CD14-positive monocyte (primary cell): ENCODE data around the gene CABP1. TPM values are rescaled to one million over a fixed set of nuclear protein-coding genes. Genes with fewer than 3 reads are reported as not detected.
"Not testable (repeated sequence)": the region's sequence is repeated elsewhere in the genome, so short reads cannot be mapped to it uniquely, and the experiment has no call there.

Experiments used
- DNase-seq, 3 donors: peaks; one replicate each; pipeline ENCODE4 v3.0.0-alpha.2; 2011 to 2022
- H2AFZ ChIP-seq: 2 replicates; pipeline ENCODE4 v1.6.0; 2012; ENCODE audit warnings: mild to moderate bottlenecking, low read depth, low read length, inconsistent platforms; ENCODE audit not compliant: insufficient read depth, poor library complexity, severe bottlenecking
- H3K27ac ChIP-seq, 2 donors: 1 replicate in 1 of 2; 2 replicates in 1 of 2; pipeline ENCODE4 v1.5.1; 2012 to 2013; ENCODE audit warnings: low read length in 2 of 2, control low read depth in 1 of 2, inconsistent platforms in 1 of 2, low read depth in 1 of 2, mild to moderate bottlenecking in 1 of 2
- H3K27me3 ChIP-seq, 2 donors: one replicate each; pipeline versions ENCODE4 v1.6.0 to v1.6.1; 2011 to 2013; ENCODE audit warnings: low read length in 2 of 2; ENCODE audit not compliant: control insufficient read depth in 2 of 2, insufficient read depth in 2 of 2
- H3K36me3 ChIP-seq, 2 donors: replicated peaks in 1 of 2; 1 replicate in 1 of 2; 2 replicates in 1 of 2; pipeline versions ENCODE4 v1.5.1 to v1.6.1; 2012 to 2013; ENCODE audit warnings: low read length in 2 of 2, control low read depth in 1 of 2, inconsistent platforms in 1 of 2, mild to moderate bottlenecking in 1 of 2; ENCODE audit not compliant: insufficient read depth in 2 of 2, control insufficient read depth in 1 of 2
- H3K4me1 ChIP-seq, 2 donors: 1 replicate in 1 of 2; 2 replicates in 1 of 2; pipeline versions ENCODE4 v1.5.1 to v1.6.1; 2012 to 2013; ENCODE audit warnings: low read length in 2 of 2, control low read depth in 1 of 2, inconsistent platforms in 1 of 2, mild to moderate bottlenecking in 1 of 2, moderate library complexity in 1 of 2; ENCODE audit not compliant: insufficient read depth in 2 of 2, control insufficient read depth in 1 of 2
- H3K4me2 ChIP-seq: replicated peaks from 2 replicates; pipeline ENCODE3; 2012; ENCODE audit warnings: low read length, moderate library complexity, mild to moderate bottlenecking; ENCODE audit not compliant: poor library complexity, severe bottlenecking; ENCODE audit errors: extremely low read depth
- H3K4me3 ChIP-seq, 3 experiments: fragments of 200-600 bp in 1 of 3; sonication (generic) in 1 of 3; replicated peaks in 1 of 3; 1 replicate in 2 of 3; 2 replicates in 1 of 3; pipeline ENCODE4 v1.5.1; 2011 to 2013; ENCODE audit warnings: low read length in 3 of 3, mild to moderate bottlenecking in 3 of 3, control low read depth in 2 of 3, low read depth in 2 of 3, inconsistent platforms in 1 of 3, moderate library complexity in 1 of 3
- H3K79me2 ChIP-seq: 2 replicates; pipeline ENCODE4 v1.6.0; 2012; ENCODE audit warnings: mild to moderate bottlenecking, control low read depth, inconsistent platforms, low read length, moderate library complexity; ENCODE audit not compliant: insufficient read depth
- H3K9ac ChIP-seq: 2 replicates; pipeline ENCODE4 v1.6.0; 2017; ENCODE audit warnings: low read length, mild to moderate bottlenecking; ENCODE audit not compliant: insufficient read depth, poor library complexity, severe bottlenecking
- H3K9me3 ChIP-seq, 2 donors: replicated peaks in 1 of 2; 1 replicate in 1 of 2; 2 replicates in 1 of 2; pipeline versions ENCODE4 v1.5.1 to v1.6.1; 2012 to 2013; ENCODE audit warnings: low read length in 2 of 2, control low read depth in 1 of 2; ENCODE audit not compliant: control insufficient read depth in 1 of 2, insufficient read depth in 1 of 2
- H4K20me1 ChIP-seq: 2 replicates; pipeline ENCODE4 v1.6.0; 2012; ENCODE audit warnings: mild to moderate bottlenecking, low read length, control low read depth, moderate library complexity; ENCODE audit not compliant: insufficient read depth
- H3K27ac Mint-ChIP-seq, 7 donors: one replicate each; pipeline ENCODE4 v1.8.0; 2020; ENCODE audit warnings: mild to moderate bottlenecking in 7 of 7, mixed read lengths in 7 of 7, moderate library complexity in 6 of 7, inconsistent platforms in 2 of 7
- H3K27me3 Mint-ChIP-seq, 3 donors: one replicate each; pipeline ENCODE4 v1.8.0; 2021 to 2022; ENCODE audit warnings: low read depth in 3 of 3, mild to moderate bottlenecking in 3 of 3, mixed read lengths in 3 of 3, moderate library complexity in 3 of 3, inconsistent platforms in 1 of 3
- H3K36me3 Mint-ChIP-seq, 2 donors: one replicate each; pipeline ENCODE4 v1.8.0; 2020; ENCODE audit warnings: mixed read lengths in 2 of 2, inconsistent platforms in 1 of 2, mild to moderate bottlenecking in 1 of 2
- H3K4me1 Mint-ChIP-seq: one replicate; pipeline ENCODE4 v1.8.0; 2020; ENCODE audit warnings: mild to moderate bottlenecking, mixed read lengths
- H3K4me3 Mint-ChIP-seq, 2 donors: one replicate each; pipeline ENCODE4 v1.8.0; 2020; ENCODE audit warnings: mild to moderate bottlenecking in 2 of 2, mixed read lengths in 2 of 2, moderate library complexity in 1 of 2
- H3K9me3 Mint-ChIP-seq, 7 donors: one replicate each; pipeline ENCODE4 v1.8.0; 2020 to 2022; ENCODE audit warnings: mixed read lengths in 7 of 7, mild to moderate bottlenecking in 6 of 7, moderate library complexity in 6 of 7, inconsistent platforms in 2 of 7
- CTCF ChIP-seq: fragments of 200-600 bp; IDR thresholded peaks from one replicate; pipeline ENCODE4 v1.8.0; 2022; ENCODE audit warnings: antibody characterized with exemption, mild to moderate bottlenecking
- WGBS: methylation state at CpG from one replicate; pipeline ENCODE4 v1.1.5; 2013; ENCODE audit warnings: missing lambda C conversion rate; ENCODE audit not compliant: insufficient coverage; 5-methylcytosine and 5-hydroxymethylcytosine counted together
- intact Hi-C, 2 donors: fragments of 100-400 bp; cut with micrococcal nuclease; formaldehyde crosslinking; loops; one replicate each; pipeline versions ENCODE4 v1.15.0 to v1.15.1; 2023
- polyA plus RNA-seq, 3 donors: library from polyadenylated mRNA; depleted of rRNA in 1 of 3; unstranded in 2 of 3; stranded (reverse) in 1 of 3; fragments of 300-500 nt in 2 of 3; fragments of >200 nt in 1 of 3; fragmentation: Illumina TruSeq in 2 of 3; gene quantifications; 1 replicate in 2 of 3; 2 replicates in 1 of 3; pipeline ENCODE4 v1.2.3, GENCODE V29; 2012 to 2021

CABP1 gene
- polyA plus RNA-seq, 3 donors = 0.19 to 0.43 TPM; not detected in 1

- Histone ChIP-seq H3K4me3 (no peak overlapping the region), H3K4me2 (no peak overlapping the region), H3K9me3 (no peaks in the 10 kb centered on the region), H4K20me1 (no peaks in the 10 kb centered on the region), H3K36me3 (no peaks in the 10 kb centered on the region), H3K9ac (no peak overlapping the region), H3K79me2 (no peaks in the 10 kb centered on the region), H3K4me1 (peaks cover 0 to 4% of the 10 kb centered on the region in 2 donors), H3K27ac (no peak overlapping the region), H2AFZ (no peak overlapping the region), H3K27me3 (peaks cover 3 to 8% of the 10 kb centered on the region in 2 donors)
- Mint-ChIP-seq H3K4me3 (no peak overlapping the region), H3K36me3 (no peaks in the 10 kb centered on the region), H3K27ac (no peak overlapping the region), H3K27me3 (peaks cover 8 to 26% (median 11%) of the 10 kb centered on the region in 3 donors), H3K4me1 (peaks cover 9% of the 10 kb centered on the region), H3K9me3 (peaks cover 0 to 12% (median 1%) of the 10 kb centered on the region in 7 donors)
- no peak for TF ChIP-seq CTCF
- intact Hi-C loops = no loop called here
- DNase-seq = no peak
Observed at GRCh38 chr12:120614848-120615247, 25.6 kb upstream of the CABP1 start.

GRCh38 chr12:120617193-120617592, 23.2 kb upstream of the CABP1 start:
- H4K20me1 ChIP-seq, H3K27me3 ChIP-seq, H3K4me3 Mint-ChIP-seq, H3K79me2 ChIP-seq, H3K27ac Mint-ChIP-seq, DNase-seq, H3K4me1 Mint-ChIP-seq, H3K36me3 Mint-ChIP-seq, H3K9me3 ChIP-seq, H3K9ac ChIP-seq, H3K4me1 ChIP-seq, H3K4me2 ChIP-seq, intact Hi-C loops, H3K36me3 ChIP-seq, H3K4me3 ChIP-seq, H2AFZ ChIP-seq, H3K27ac ChIP-seq: not testable (repeated sequence)
- H3K9me3 Mint-ChIP-seq = peaks cover 0 to 12% (median 1%) of the 10 kb centered on the region in 7 donors
- peaks cover 9 to 33% (median 14%) of the 10 kb centered on the region in 3 donors for H3K27me3 Mint-ChIP-seq
- WGBS = no CpG with 5 or more reads among the region's 3 CpGs

GRCh38 chr12:120617767-120618166, 22.7 kb upstream of the CABP1 start:
- not testable (repeated sequence) for H3K4me2 ChIP-seq, H3K27ac ChIP-seq, H3K27ac Mint-ChIP-seq, H3K4me3 ChIP-seq, H3K4me1 Mint-ChIP-seq, DNase-seq, H3K27me3 ChIP-seq, H3K9me3 ChIP-seq, H3K79me2 ChIP-seq, H2AFZ ChIP-seq, H4K20me1 ChIP-seq, H3K9ac ChIP-seq, H3K4me1 ChIP-seq, H3K36me3 Mint-ChIP-seq, H3K36me3 ChIP-seq
- peaks cover 0 to 12% (median 1%) of the 10 kb centered on the region in 7 donors for H3K9me3 Mint-ChIP-seq
- intact Hi-C loops = loop anchor here in 1 of 2 donors (2.0 kb wide), 1 partner anchor 25 kb away; no protein-coding TSS in a partner anchor
- H3K4me3 Mint-ChIP-seq = peak overlapping the region in 1 of 2 donors; percentile 0
- H3K27me3 Mint-ChIP-seq = peaks cover 9 to 33% (median 14%) of the 10 kb centered on the region in 3 donors
- 100% methylated on average over 1 of the region's 4 CpGs for WGBS
